ENCODE results near the gene TMEM270.
"Not testable (repeated sequence)": the region's sequence is repeated elsewhere in the genome, so short reads cannot be mapped to it uniquely, and the experiment has no call there.

The TMEM270 gene

DNA sequence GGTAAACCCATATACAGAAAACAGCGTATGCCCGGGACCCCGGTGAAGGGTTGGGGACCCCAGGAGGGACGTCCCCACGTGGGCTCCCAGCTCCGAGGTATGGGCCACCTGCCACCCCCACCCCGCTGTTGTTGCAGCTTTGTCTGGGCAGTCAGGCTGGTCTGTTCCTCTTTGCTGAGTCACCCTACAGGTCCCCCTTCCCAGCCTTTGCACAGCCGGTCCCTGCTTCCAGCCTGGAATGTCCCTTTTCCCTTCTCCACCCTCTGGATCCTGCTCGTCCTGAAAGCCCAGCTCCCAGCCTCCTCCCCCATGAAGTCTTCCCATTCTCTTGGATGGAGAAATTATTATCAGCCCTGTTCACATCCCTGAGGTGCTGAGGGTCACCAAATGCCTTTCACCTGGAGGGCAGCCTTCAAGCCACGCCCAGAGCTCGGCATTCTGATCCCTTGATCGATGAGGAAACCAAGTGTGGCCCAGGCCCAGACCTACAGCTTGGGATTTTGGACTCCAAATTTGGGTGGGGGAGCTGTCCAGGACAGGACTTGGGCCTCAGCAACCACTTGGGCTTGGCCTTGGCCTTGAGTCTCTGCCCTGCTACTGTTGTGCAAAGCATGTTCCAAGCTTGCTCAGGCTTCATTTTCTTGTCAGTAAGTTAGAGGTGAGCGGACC is 27.6 kb upstream of the TMEM270 start:
- no peak for DNase-seq

- no peak for DNase-seq
Measured at GRCh38 chr7:73834626-73835191, 26.2 kb upstream of the TMEM270 start.

- not testable (repeated sequence) for DNase-seq
Measured at GRCh38 chr7:73837167-73837566, 23.8 kb upstream of the TMEM270 start.

GRCh38 chr7:73838642-73839041 is 22.3 kb upstream of the TMEM270 start:
- no peak for DNase-seq

DNA sequence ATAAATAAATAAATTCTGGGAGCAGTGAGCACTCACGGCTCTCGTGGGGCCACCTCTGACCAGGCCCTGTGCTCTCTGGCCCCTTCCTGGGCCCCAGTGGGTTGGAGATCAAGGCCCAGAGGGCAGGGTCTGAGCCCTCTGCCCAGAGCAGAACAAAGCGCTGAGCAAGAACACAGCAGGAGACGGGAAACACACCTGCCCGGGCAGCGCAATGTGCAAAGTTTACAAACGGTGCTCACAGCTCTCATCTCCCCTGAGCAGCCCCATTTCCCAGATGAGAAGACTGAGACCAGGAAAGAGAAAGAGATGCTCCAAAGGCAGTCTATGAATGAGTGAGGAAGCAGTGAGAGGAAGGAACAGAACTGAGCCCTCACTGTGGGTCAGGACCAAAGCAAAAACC is 21.7 kb upstream of the TMEM270 start:
- DNase-seq = no peak

DNA sequence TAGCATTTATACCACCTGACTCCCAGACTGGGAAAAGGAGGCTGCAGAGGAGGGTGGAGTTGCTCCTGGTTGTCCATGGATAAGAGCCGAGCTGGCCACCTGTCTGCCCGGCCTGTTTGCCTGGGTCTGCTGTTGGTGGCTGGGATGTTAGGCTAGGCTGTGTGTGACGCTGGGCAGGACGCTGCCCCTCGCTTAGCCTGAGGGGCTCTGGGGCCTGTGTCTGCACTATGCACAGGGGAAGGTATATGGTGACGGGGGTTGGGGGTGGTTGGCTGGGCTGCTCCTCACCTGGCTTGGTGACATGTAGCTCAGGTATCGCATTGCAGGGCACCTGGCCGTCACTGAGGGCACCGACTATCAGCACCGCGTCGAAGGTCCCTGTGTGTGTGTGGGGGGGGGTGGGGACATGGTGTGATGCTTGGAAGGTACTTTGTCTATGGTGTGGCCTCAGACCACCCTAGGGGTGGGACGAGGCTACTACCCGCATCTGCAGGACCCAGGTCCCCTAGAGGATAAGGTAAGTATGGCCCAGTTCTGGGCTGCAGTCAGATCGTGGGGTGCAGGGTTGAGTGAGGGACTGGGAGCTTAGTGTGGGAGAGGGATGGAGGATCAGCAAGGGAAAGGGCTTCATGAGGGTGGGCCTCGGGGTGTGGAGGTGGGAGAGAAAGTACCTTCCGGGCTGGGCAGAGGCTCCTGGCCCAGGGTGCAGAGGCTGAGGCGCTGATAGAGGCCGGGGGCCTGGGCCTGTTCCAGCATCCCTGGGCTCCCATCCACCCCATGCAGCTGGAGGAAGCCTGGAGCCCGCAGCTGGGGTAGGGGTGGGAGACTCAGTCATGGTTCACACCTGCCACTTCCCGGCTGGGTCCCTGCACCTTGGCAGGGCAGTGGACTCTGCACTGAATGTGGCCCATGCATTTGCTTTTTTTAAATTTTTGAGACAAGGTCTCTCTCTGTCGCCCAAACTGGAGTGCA is 20.9 kb upstream of the TMEM270 start:
- no peak for DNase-seq

DNA sequence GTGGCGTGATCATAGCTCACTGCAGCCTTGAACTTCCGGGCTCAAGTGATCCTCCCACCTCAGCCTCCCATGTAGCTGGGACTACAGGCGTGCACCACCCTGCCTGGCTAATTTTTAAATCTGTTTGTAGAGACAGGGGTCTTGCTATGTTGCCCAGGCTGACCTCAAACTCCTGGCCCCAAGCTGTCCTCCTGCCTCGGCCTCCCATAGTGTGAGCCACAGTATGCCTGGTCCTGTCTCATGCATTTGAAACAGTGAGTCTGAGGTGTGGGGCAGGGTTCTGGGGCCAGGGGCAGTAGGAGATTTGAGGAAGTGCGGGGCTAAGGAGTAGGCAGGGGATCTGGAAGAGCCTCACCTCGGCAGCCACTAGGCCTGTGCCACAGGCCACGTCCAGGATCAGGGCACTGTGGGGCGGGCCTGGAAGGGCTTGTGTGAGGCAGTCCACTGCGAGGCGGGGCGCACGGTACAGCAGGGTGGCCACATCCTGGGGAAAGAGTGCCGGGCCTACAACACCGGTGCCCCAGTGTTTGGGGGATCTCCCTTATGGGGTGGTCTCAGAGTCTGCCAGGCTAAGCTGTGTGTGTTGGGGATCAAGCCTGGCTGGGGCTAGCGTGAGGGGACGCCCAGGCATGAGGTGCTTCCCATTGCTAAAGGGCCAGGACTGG is 20.1 kb upstream of the TMEM270 start:
- no peak for DNase-seq

DNA sequence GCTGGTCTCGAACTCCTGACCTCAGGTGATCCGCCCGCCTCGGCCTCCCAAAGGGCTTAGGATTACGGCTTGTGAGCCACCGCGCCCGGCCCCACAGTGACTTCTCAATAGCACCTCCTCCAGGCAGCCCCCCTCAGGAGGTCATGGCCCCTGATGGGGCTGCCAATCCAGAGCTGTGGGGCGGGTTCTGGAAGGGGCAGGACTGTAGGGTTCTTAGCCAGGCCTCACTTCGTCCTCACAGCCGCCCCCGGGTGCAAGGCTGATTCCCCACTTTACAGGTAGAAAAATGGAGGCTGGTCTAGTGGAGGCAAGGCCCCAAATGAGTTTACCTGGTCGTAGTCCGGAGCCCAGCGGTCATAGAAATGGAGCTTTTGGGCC is 19.3 kb upstream of the TMEM270 start:
- no peak for DNase-seq

DNA sequence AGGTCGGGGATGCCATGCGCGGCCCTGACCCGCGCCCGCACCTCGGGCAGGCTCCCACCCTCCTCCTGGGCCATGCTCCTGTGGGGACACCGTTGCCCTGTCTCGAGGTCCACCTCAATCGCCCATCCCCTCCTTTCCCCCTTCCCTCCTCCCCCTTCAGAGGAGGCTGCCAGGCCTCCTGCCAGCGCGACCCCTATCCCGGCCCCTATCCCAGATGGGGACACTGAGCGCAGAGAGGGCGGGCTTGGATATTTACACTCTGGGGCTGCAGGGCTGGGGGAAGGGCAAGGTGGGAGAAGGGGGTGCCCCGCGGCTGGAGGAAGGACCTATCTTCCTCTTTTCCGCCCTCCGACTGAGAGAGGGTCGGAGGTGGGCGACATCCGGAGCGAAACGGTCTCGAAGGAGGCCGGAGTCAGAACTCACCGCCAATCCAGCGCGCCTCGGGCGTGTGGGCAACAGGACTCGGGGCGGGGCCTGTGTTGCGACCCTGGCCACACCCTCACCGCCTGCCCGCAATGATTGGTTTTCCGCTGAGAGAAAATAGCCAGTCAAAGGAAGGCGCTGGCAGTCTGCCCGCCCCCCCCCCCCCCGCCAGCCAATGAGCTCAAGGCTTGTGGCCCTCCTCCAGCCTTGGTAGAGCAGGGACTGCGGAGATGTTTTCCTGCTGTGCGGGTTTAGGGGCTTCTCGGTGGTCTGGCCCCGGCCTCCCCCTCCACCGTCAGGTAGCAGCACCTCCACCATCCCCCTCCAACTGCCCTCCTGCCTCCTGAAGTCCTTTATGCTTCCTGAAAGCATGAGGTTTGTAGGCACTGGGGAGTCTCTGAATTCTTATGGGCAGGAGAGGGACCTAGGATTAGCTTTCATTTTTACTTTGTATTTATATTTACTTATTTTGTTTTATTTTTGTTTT is 18.6 kb upstream of the TMEM270 start, which contains the start of gene METTL27:
TSS of gene METTL27 (minus strand) at position 450 of the 910 bp plus-strand sequence. CDS start at position 74, 376 bp downstream.
- peak; percentile 94 to 96 (median 95) for DNase-seq

- DNase-seq = peak in 2 of 3 donors; percentile 17 to 25
Measured at GRCh38 chr7:73844131-73844547, 16.8 kb upstream of the TMEM270 start.

DNA sequence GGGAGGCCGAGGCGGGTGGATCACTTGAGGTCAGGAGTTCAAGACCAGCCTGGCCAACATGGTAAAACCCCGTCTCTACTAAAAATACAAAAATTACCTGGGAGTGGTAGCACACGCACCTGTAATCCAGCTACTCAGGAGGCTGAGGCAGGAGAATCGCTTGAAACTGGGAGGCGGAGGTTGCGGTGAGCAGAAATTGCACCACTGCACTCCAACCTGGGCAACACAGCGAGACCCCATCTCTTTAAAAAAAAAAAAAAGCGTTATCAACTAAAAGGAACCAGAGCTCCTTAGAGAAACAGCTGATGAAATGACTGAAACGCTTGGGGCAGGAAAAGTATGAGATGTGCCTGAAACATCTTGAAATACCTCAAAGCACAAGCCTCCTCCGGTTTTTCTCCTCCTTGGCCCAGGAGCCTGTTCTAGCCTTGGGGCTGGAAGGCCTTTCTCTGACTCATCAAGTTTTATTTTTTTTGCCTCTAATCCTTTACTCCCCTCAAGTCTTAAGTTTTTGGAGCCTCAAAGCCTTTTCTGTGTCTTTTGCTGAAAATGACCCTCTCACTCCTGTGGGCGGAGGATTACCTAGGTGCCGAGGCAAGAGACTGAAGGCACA is 16.0 kb upstream of the TMEM270 start:
- DNase-seq = peak in 1 of 3 donors; percentile 33

DNA sequence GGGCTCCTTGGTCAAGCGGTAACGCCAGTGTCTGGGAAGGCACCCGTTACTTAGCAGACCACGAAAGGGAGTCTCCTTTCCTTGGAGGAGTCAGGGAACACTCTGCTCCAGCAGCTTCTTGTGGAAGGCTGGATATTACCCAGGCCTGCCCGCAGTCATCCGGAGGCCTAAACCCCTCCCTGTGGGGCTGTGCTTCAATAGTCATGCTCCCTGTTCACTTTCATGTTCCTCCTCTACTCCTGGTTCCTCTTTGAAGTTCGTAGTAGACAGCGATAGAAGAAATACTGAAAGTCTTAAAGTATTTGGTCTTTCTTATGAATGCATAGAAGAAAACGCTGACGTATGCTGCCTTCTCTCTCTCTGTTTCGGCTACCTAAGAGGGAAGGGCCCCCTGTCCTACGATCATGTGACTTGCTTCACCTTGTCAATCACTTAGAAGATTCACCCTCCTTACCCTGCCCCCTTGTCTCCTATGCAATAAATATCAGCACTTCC is 15.2 kb upstream of the TMEM270 start:
- DNase-seq = peak; percentile 85 to 90 (median 85)

GRCh38 chr7:73847941-73848723 is 12.8 kb upstream of the TMEM270 start:
- DNase-seq = no peak

DNA sequence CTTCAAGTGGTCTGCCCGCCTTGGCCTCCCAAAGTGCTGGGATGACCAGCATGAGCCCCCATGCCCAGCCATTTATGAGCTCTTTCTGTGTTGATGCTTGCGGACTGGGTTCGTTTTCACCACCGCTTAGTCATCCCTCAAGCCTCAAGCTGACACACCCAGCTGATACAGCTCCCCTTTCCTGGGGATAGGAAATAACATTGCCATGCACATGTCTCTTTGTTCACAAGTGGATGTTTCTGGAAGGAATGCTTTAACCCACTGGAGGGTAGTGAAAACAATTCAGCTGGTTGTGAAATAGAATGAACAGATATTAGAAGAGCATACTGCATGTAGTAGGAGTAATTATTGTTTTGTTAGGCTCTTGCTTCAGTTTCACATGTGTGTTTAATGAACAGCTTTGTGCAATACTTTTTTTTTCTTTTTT is 10.2 kb upstream of the TMEM270 start:
- peak; percentile 72 to 82 (median 81) for DNase-seq

- peak; percentile 83 to 97 (median 90) for DNase-seq
Measured at GRCh38 chr7:73851410-73852338, 9.3 kb upstream of the TMEM270 start.

DNA sequence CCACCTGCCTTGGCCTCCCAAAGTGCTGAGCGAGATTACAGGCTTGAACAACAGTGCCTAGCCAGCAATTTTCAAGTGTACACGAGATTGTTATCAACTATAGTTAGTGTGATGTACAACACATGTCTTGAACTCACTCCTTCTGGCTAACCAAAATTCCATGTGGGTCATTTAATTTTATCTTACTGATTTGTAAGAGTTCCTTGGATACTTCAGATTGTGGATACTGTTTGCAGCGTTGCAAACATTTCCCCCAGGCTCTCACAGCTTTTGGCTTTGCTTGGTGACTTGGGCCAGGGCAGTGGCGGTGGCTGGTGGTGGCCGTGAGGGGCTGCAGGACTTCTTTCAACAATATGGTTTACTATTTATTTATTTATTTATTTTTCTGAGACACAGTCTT is 8.5 kb upstream of the TMEM270 start:
- no peak for DNase-seq

DNA sequence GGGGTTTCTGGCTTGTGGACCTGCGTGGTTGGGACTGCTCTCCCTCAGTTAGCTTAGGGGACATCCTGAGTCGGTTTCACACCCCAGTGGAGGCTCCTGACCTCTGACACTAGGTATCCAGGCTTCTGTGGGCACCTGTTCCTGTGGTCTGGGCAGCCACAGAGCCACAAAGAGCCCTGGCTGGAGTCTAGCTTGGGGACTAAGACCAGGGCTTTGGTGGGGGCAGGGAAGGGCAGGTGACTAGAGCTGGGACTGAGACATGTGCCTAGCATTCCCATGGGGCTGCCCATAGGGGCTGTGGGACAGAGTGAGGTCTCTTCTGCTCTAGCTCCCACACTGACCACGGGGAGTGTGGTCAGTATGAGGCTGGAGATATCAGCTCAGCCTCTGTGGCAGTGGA is 4.0 kb upstream of the TMEM270 start:
- no peak for DNase-seq

DNA sequence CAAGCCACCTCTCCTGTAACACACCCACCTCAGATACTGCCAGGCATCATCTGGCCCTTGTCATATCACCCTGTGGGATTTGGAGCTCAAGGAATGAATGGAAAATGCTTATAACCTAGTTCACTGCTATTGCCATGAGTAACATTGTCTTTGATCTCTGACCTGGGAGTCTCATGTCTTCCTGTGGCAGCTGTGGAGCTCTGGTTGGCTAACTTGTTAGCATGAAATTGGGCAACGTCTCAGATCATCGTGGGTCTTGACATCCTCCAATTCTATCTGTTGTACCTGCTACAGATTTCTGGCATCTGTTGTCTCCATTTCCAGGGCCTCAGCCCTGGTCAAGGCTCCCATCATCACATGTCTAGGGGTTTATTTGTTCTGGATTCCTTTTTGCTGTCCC is 2.2 kb upstream of the TMEM270 start:
- no peak for DNase-seq

GRCh38 chr7:73861305-73861704 is 346 bp downstream of the TMEM270 start:
- DNase-seq = no peak

Data from suppressor macrophage treated with lipopolysaccharide for 1 hour (primary cell).